GM19238 (cell line): ENCODE measurements around the gene KASH5.
A peak's percentile ranks its signal among the peaks of the same experiment; 100 is the strongest.

ENCODE experiments used
- DNase-seq: peaks from one replicate; pipeline ENCODE4 v3.0.0; 2011; ENCODE audit warnings: low spot score; ENCODE audit not compliant: insufficient read length

Gene KASH5

GRCh38 chr19:49420227-49420626, 32.2 kb downstream of the KASH5 start:
- DNase-seq = no peak

GRCh38 chr19:49421039-49421877, 33.2 kb downstream of the KASH5 start:
- peak; percentile 54 for DNase-seq

GRCh38 chr19:49421878-49422202, 33.8 kb downstream of the KASH5 start:
- no peak for DNase-seq

GRCh38 chr19:49422407-49423070, 34.5 kb downstream of the KASH5 start:
- no peak for DNase-seq

- no peak for DNase-seq
These were observed 35.3 kb downstream of the KASH5 start, which contains the start of gene PTH2 for GRCh38 chr19:49423071-49423984. Gene PTH2 (minus strand): TSS chr19:49423441. CDS start chr19:49423339, 102 bp downstream.

- no peak for DNase-seq
These were observed 35.9 kb downstream of the KASH5 start for GRCh38 chr19:49423985-49424303.

- no peak for DNase-seq
These were observed 37.1 kb downstream of the KASH5 start, which contains the start of gene GFY for GRCh38 chr19:49425178-49425577. Gene GFY (plus strand): TSS chr19:49425388. CDS start chr19:49426431, 1,043 bp downstream.

- DNase-seq = no peak
These were observed 38.0 kb downstream of the KASH5 start for GRCh38 chr19:49425922-49426592.

GRCh38 chr19:49427339-49427738, 39.3 kb downstream of the KASH5 start:
- no peak for DNase-seq

- no peak for DNase-seq
These were observed 40.0 kb downstream of the KASH5 start for GRCh38 chr19:49427855-49428546.

- no peak for DNase-seq
These were observed 40.8 kb downstream of the KASH5 start for GRCh38 chr19:49428547-49429451.

- no peak for DNase-seq
These were observed 42.2 kb downstream of the KASH5 start for GRCh38 chr19:49430172-49430677.

GRCh38 chr19:49430678-49431329, 42.8 kb downstream of the KASH5 start:
- DNase-seq = no peak

- DNase-seq = no peak
These were observed 43.3 kb downstream of the KASH5 start for GRCh38 chr19:49431330-49431749.

- DNase-seq = no peak
These were observed 44.4 kb downstream of the KASH5 start for GRCh38 chr19:49432141-49433073.

GRCh38 chr19:49433240-49433901, 45.3 kb downstream of the KASH5 start:
- no peak for DNase-seq

GRCh38 chr19:49434907-49435583, 47.0 kb downstream of the KASH5 start:
- no peak for DNase-seq
